Limb (tissue), 2 donors: ENCODE measurements around the gene SDC3.
"Not testable (repeated sequence)": the region's sequence is repeated elsewhere in the genome, so short reads cannot be mapped to it uniquely, and the experiment has no call there.

Experiments
- DNase-seq, 2 donors: peaks; one replicate each; pipeline ENCODE4 v3.0.0-alpha.2; 2016; ENCODE audit errors: extremely low spot score in 2 of 2

SDC3 gene

GRCh38 chr1:30877205-30877912 is 31.2 kb downstream of the SDC3 start:
- peak in 1 of 2 donors; percentile 44 for DNase-seq

DNA sequence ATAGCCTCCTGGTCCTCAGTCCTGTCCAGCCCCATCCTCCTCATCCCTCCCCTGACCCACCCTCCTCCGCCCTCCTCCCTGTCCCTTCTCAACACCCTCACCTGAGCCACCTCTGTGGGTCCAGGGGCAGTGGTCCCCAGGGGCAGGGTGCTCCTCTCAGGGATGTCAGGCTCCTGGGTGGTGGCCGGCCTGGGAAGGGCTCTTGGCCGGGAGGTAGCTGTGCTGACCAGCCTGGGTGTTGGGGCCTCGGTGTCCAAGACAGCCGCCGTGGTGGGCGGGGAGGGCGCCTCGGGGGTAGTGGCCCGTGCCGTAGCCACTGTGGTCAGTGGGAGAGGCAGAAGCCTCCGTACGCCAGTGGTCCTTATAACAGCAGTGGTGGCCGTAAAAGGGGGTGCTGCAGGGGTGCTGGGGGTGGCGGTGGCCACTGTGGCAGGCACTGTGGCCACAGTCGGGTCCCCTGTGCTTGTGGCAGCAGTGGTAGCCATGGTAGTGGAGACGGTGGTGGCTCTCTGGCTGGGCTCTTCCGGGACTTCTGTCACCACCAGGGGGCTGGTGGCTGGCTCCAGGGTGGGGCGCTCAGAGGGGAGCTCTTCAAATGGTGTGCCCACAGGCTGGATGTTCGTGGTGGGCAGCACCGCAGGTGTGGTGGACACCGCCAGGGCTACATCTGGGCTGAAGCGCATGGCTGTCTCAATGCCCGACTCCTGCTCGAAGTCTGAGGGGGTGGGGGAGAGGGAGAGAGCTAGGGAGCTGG is 31.9 kb downstream of the SDC3 start:
- DNase-seq, result no peak

DNA sequence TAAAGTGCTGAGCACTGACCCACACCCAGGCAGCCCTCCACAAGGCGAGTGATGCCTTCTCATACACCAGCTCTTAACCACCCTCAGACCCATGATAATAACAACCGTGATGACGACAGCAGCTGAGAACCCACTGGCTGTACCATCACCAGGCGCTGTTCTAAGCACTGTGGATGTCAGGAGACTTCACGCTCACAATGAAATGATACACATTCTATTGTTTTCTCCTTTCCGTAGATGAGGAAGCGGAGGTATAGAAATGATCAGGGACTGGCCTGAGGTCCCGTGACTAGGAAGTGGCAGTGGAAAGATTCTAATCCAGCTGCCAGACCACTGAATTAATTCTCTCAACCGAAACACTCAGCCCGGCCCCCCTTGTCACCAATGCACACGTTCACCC is 32.6 kb downstream of the SDC3 start:
- DNase-seq, result no peak

- DNase-seq, result no peak
These were observed 33.4 kb downstream of the SDC3 start for GRCh38 chr1:30875197-30875596.

DNA sequence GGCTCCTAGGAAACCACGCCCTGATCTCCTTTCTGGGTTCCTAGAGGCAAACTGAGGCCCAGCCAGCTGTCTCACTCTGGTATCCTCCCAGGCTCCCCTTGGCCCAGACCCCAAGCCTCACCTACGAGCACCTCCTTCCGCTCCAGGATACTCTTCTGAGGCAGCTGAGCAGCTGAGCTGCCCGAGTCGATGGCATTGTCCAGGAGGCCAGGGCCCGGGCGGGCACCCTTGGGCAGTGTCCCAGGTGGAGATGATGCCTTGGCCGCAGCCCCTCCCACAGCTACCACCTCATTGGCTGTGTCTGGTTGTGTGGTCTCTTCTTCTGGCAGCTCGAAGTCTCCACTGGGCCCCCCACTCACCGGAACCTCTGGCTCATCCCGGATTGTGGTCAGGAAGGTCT is 34.4 kb downstream of the SDC3 start:
- no peak for DNase-seq

GRCh38 chr1:30872948-30873263 is 35.7 kb downstream of the SDC3 start:
- no peak for DNase-seq

GRCh38 chr1:30872033-30872947 is 36.3 kb downstream of the SDC3 start:
- DNase-seq, result no peak

DNA sequence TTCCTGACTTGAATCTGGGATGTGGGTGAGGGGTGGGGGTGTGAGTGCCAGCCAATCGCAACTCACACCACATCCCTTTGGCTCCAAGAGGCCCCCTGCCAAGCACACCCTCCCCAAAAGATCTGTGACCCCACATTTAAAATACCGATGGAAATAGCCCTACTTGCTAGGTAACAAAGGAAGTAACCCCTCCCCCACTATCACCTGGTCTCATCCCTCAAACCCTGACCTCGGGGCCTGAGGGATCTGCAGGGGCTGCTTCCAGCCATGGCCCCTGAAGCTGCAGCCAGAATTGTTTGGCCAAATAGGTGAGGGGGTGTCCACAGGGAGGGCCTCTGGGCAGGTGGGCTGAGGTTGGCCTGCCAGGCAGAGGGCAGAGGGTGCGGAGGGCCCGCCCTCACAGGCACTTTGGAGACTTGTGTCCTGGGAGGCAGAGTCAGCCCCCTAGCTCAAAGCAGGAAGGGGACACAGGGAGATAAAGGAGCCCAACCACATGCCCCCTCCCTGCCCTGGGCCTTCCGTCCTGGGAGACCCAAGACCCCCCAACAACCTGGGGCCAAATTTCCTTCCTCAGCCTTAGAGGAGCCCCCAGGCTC is 37.2 kb downstream of the SDC3 start:
- no peak for DNase-seq

DNA sequence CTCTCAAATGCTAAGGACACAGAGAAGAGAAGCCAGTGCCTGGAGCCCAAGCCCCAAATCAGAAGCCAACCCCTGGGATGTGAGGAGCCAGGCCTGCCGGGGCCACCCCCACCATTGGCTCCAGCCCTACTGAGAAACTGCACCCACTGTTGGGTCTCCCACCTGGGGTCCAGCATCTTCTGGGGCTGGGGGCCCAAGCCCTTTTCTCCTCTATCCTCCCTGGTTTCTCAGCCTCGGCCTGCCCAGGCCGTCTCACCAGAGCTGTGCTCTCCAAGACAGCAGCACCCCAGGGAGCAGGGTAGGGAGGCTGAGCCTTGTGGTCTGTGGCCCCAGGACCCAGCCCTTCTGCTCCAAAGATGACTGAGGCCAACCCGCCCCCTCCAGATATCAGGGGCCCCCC is 37.9 kb downstream of the SDC3 start:
- no peak for DNase-seq

DNA sequence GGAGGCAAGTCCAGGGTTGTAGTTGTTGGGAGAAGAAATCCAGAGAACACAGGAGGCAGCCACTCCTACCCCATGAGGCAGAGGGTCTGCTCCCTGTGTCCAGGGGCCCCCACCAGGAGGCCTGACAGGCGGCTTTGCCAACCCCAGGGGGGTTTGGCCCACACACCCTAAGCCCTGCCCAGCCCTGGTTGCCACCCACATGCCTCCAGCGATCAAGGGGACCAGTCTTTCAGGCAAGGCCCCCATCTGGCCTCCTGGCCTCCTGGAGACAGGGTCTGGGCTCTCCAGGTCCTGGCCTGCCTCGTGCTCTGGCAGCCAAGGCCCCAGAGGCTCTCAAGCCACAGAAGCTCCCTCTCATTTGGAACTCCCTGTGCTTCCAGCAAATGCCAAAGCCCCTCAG is 38.5 kb downstream of the SDC3 start:
- no peak for DNase-seq

- no peak for DNase-seq
These were observed 39.6 kb downstream of the SDC3 start for GRCh38 chr1:30868833-30869435.

- DNase-seq, result not testable (repeated sequence)
These were observed 40.5 kb downstream of the SDC3 start for GRCh38 chr1:30868057-30868456.

- DNase-seq, result no peak
These were observed 41.0 kb downstream of the SDC3 start for GRCh38 chr1:30867537-30867936.

DNA sequence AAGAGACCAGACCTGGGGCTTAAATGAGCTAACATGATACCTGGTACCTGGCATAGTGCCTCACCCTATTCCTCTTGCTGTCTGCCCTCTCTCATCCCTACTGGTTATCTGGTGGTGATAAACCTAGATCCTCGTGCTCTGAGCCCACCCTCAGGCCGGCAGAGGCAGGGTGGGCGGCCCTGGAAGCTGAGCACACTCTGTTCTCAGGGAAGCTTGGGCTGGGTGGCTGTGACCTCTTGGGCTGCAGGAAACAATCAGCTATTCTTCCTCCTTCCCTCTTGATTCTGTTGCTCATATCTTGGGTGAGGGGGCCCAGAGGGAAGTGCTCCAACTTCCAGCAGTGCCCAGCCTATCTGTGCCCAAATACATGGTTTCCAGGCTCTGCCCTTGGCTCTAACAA is 42.0 kb downstream of the SDC3 start:
- DNase-seq, result no peak

- DNase-seq, result no peak
These were observed 43.9 kb downstream of the SDC3 start for GRCh38 chr1:30864681-30865080.

GRCh38 chr1:30863858-30864604 is 44.5 kb downstream of the SDC3 start:
- DNase-seq, result no peak

DNA sequence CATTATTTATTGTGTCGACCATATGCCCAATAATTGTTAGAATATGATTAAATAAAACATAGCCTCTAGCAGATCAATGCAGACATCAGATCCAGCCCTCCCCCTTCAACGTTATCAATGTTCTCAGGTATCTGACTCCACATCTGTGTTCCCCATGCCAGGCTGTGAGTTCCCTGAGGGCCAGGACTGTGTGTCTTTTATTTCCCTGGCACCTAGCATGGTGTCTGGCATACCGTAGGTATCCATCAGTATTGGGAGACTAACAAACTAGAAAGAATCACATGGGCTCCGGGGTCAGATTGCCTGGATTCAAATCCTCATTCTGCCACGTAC is 48.3 kb downstream of the SDC3 start:
- no peak for DNase-seq

GRCh38 chr1:30857964-30858363 is 50.6 kb downstream of the SDC3 start:
- DNase-seq, result no peak

DNA sequence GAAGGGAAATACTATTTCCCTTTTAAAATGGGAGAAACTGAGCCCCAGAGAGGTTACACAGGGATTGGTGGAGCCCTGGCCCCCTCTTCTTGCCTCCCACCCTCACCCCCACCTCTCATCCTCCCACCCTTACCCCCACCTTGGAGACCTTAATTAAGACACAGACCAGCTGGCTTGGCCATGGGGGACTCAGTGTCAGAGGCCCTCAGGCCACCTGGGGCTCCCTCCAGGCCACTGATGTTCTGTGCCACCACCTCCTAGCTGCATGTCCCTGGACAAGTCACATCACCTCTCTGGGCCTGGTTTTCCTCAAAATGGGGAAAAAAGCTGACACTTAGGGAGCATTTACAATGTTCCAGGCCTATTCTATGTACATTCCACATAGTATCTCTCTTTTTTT is 51.5 kb downstream of the SDC3 start:
- DNase-seq, result no peak

DNA sequence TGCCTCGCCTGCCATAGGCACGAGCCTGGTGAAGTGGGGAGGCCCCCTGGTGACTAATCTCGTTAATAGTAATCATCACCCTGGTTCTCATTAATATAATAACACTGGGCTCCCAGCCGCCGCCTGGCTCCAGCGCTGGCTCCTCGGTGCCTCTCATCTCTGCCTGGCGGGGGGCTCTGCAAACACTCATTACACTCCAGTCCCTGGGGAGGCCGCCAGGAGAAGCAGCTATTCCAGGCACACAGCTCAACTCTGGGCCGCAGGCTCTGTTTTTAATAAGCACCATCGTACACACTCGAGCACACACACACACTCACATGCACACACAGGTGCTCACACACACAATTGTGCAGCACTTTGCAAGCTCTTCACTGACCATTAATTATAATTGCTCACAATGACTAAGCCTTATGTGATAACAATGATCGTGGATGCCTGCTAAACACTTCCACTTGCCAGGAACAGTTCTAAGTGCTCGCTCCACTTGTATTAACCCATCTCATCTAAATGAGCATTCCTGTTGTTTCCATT is 52.2 kb downstream of the SDC3 start:
- peak in 1 of 2 donors; percentile 57 for DNase-seq
